ENCODE results near the gene KCNA2. TPM values are rescaled to one million over a fixed set of nuclear protein-coding genes. Genes with fewer than 3 reads are reported as not detected.

The KCNA2 gene
- total RNA-seq, 2 experiments from 2014 or later, result 0.19 to 0.64 TPM

DNA sequence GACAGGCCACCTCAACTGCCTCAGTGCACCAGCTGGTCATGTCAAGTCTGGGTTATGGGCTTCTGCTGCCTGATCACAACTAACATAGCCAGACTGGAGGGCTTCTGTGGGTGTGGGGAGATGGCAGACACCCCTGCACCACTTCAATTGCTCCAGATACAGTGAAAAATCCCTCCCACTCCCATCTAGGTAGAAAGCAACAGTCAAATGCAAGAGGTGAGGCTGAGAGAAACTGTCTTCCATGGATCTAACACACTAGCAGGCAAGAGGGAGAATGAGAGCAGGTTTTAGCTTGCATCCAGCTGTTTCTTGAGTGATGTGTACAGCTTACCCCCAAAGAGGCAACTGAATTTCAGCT lies 10.8 kb downstream of the KCNA2 start:
- intact Hi-C loops (cut with micrococcal nuclease), result no loop called here
- H3K27me3 Mint-ChIP-seq (ENCODE audit: low read depth), result no peaks in the 10 kb centered on the region
- H3K9me3 Mint-ChIP-seq, result no peaks in the 10 kb centered on the region
- CTCF ChIA-PET, result interaction anchor here (1.0 to 2.3 kb wide), 3 partner anchors 11 to 135 kb away, joined by 3 to 7 read pairs (median 3); no protein-coding TSS in a partner anchor
- H3K36me3 Mint-ChIP-seq (ENCODE audit: low read depth), result no peaks in the 10 kb centered on the region
- no peak overlapping the region for H3K27ac Mint-ChIP-seq
- H3K4me3 Mint-ChIP-seq, result no peak overlapping the region
- no peak for DNase-seq
- no peaks in the 10 kb centered on the region for H3K4me1 Mint-ChIP-seq (ENCODE audit: low read depth)

DNA sequence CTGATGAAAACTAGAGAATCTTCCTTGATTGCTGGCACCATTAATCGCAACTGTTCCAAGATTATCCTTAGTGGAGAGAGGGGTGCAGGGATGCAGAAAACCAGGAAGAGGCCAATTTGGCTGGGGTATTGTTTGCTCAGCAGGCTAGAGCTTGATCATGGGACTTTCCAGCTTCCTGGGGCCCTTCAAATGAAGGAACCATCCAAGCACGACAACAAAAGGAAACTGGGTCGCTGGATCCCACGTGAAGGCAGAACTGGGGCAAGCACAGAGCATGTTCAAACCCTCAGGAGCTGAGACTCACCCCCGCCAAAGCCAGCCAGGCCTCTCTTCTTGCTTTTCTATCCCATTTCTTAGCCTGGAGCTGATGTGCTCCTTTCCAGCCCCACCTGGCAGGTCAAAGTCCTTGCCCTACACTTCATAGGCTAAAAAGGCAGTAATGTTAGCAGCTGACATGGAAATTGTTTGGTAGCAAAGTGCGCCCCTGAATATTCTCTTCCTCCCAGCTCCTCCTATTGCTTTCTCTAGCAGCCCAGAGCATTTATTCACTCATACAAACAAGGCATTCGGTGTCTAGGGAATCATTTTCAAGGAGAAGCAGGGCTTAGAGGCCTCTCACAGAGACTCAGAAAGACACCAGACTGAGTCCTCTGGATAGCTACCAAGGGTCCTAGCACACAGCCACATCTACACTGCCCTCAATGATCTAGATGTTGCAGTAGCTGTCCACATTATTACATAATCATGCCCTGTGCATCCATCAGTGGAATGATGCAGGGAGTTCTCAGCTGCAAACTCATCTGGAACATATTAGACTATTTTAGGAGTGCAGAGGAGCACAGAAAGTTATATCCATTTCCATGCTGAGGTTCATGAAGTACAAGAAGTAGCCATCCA lies 11.5 kb downstream of the KCNA2 start:
- CTCF ChIA-PET, result interaction anchor here (0.7 to 2.3 kb wide), 6 partner anchors 12 to 134 kb away, joined by 3 to 7 read pairs (median 3); no protein-coding TSS in a partner anchor
- intact Hi-C loops (cut with micrococcal nuclease), result no loop called here
- no peaks in the 10 kb centered on the region for H3K9me3 Mint-ChIP-seq

DNA sequence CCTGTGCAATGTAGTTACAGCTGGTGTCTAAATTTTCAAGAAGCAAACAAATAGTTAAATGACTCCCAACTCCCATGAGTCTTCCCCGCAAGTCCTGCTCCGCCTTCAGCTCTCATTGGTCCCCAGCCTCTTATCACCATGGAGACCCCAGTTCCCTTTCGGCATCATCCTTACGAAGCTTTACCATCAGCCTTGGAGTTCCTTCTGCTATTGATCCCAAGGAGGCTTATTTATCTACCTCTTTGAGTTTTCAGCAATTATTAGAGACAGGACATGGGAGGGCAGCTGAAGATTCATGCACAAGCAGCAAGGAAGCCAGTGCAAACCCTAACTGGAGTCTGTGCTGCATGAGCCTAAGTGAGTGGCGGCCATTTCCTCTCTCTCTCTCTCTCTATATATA lies 12.3 kb downstream of the KCNA2 start:
- intact Hi-C loops (cut with micrococcal nuclease), result no loop called here
- H3K4me3 Mint-ChIP-seq, result no peak overlapping the region
- no peaks in the 10 kb centered on the region for H3K36me3 Mint-ChIP-seq (ENCODE audit: low read depth)
- no peaks in the 10 kb centered on the region for H3K4me1 Mint-ChIP-seq (ENCODE audit: low read depth)
- H3K27ac Mint-ChIP-seq, result no peak overlapping the region
- no peaks in the 10 kb centered on the region for H3K27me3 Mint-ChIP-seq (ENCODE audit: low read depth)
- no peaks in the 10 kb centered on the region for H3K9me3 Mint-ChIP-seq
- DNase-seq, result no peak
- CTCF ChIA-PET, result interaction anchor here (0.7 to 2.3 kb wide), 4 partner anchors 25 to 134 kb away, joined by 3 to 7 read pairs (median 5); no protein-coding TSS in a partner anchor

More for the DNA sequence above, 11.5 kb downstream of the KCNA2 start:
- DNase-seq, result no peak
- Mint-ChIP-seq H3K4me3 (no peak overlapping the region), H3K4me1 (ENCODE audit: low read depth) (no peaks in the 10 kb centered on the region), H3K27ac (no peak overlapping the region), H3K36me3 (ENCODE audit: low read depth) (no peaks in the 10 kb centered on the region), H3K27me3 (ENCODE audit: low read depth) (no peaks in the 10 kb centered on the region)

DNA sequence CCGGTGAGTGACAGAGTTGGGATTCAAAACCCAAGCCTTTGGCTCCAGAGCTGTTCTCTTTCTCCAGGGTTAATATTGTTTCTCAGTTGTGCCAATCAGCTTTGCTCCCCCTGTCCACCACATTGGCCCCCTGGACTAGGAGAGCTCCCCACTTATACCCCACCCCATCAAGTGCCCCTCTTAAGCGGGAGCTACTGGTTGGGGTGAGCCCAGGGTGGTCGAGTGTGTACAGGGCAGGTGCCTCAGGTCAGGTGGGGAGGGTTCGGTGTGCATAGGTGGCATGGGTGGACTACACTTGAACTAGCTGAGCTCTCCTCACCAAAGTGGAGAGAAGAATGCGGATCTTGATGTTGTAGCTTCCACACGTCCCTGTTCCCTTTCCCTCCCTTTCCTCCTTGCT lies 14.2 kb downstream of the KCNA2 start:
- Mint-ChIP-seq H3K27me3 (ENCODE audit: low read depth) (peaks cover 6% of the 10 kb centered on the region), H3K27ac (no peak overlapping the region), H3K36me3 (ENCODE audit: low read depth) (no peaks in the 10 kb centered on the region), H3K9me3 (no peaks in the 10 kb centered on the region), H3K4me1 (ENCODE audit: low read depth) (no peaks in the 10 kb centered on the region), H3K4me3 (no peak overlapping the region)
- no peak for DNase-seq
- CTCF ChIA-PET, result interaction anchor here (1.0 kb wide), 2 partner anchors 9 to 190 kb away, joined by 3 read pairs; no protein-coding TSS in a partner anchor
- intact Hi-C loops (cut with micrococcal nuclease), result no loop called here

DNA sequence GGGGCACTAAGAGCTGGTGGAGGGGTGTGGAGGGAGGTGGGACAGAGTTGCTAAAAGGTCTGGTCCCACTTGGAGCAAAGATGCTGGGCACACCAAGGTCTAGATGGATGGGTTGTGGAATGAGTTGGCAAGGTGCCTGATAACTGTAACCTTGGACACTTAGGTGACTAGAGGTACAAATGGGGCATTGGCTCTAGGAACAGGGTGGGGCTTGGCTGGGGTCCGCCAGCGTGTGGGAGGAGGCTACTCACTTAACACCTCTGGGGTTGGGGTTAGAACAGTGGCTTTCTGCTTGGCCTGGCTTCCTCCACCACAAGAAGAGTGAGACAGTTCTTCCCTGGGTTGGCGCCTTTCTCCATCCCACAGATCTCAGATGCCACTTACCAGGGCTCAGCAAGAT lies 17.2 kb downstream of the KCNA2 start:
- no peaks in the 10 kb centered on the region for H3K9me3 Mint-ChIP-seq
- CTCF ChIA-PET, result no interaction called here
- no peak overlapping the region for H3K27ac Mint-ChIP-seq
- H3K36me3 Mint-ChIP-seq (ENCODE audit: low read depth), result no peaks in the 10 kb centered on the region
- no peaks in the 10 kb centered on the region for H3K4me1 Mint-ChIP-seq (ENCODE audit: low read depth)
- peaks cover 6% of the 10 kb centered on the region for H3K27me3 Mint-ChIP-seq (ENCODE audit: low read depth)
- no peak overlapping the region for H3K4me3 Mint-ChIP-seq
- no peak for DNase-seq
- intact Hi-C loops (cut with micrococcal nuclease), result no loop called here

DNA sequence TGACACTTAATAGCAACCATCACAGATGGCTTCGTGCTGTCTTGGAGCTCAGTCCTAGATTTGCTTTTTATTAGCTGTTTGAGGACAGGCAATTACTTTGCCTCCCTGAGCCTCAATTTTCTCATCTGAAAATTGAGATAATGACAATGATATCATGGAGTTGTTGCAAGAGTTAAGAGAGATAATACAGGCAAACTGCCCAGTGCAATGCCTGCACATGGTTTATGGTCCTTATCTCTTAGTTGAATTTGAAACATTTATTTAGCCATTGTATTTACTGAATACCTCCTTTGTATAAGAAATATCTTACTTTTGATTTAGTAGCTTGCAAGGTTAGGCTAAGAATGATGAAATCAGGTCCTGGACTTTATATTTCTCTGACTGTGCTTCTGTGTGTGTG lies 17.7 kb downstream of the KCNA2 start:
- H3K4me1 Mint-ChIP-seq (ENCODE audit: low read depth), result no peaks in the 10 kb centered on the region
- intact Hi-C loops (cut with micrococcal nuclease), result no loop called here
- no peak for DNase-seq
- no peaks in the 10 kb centered on the region for H3K9me3 Mint-ChIP-seq
- H3K36me3 Mint-ChIP-seq (ENCODE audit: low read depth), result no peaks in the 10 kb centered on the region
- no peak overlapping the region for H3K27ac Mint-ChIP-seq
- CTCF ChIA-PET, result no interaction called here
- H3K4me3 Mint-ChIP-seq, result no peak overlapping the region
- peaks cover 6% of the 10 kb centered on the region for H3K27me3 Mint-ChIP-seq (ENCODE audit: low read depth)

DNA sequence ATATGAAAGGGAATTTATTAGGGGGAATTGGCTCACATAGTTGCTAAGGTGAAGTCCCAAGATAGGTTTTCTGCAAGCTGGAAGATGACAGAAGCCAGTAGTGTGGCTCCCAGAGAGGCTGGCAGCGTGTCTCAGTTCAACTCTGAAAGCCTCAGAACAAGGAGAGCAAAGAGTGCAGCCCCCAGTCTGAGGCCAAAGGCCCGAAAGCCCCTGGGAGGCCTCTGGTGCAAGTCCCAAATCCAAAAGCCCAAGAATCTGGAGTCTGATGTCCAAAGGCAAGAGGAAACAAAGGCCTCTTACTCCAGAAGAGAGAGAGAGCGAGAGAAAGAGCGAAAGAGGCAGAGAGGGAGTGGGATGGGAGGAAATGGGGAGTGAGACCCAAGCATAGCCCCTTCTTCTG lies 18.3 kb downstream of the KCNA2 start:
- CTCF ChIA-PET, result no interaction called here
- Mint-ChIP-seq H3K27ac (no peak overlapping the region), H3K27me3 (ENCODE audit: low read depth) (peaks cover 6% of the 10 kb centered on the region), H3K4me1 (ENCODE audit: low read depth) (no peaks in the 10 kb centered on the region), H3K36me3 (ENCODE audit: low read depth) (no peaks in the 10 kb centered on the region), H3K9me3 (no peaks in the 10 kb centered on the region), H3K4me3 (no peak overlapping the region)
- DNase-seq, result no peak
- intact Hi-C loops (cut with micrococcal nuclease), result no loop called here

DNA sequence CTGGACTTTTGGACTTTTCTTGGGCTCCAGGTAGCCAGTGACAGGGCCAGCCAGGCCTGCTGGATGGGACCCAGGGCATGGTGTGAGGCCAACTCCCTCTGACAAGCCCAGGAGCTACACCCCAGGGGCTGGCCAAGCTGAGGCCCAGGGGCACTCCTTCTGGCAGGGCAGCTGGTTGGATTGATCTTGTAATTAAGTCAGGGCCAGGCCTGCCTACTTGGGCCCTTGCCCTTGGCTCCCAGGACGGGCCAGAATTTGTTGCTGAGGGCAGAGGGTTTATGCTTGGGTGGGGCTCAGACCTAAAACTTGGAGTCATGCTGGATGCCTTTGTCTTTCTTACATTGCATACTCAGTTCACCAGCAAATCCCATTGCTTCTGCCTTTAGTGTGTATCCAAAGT lies 20.7 kb downstream of the KCNA2 start:
- no peak overlapping the region for H3K4me3 Mint-ChIP-seq
- H3K4me1 Mint-ChIP-seq (ENCODE audit: low read depth), result no peaks in the 10 kb centered on the region
- no peaks in the 10 kb centered on the region for H3K9me3 Mint-ChIP-seq
- no peaks in the 10 kb centered on the region for H3K36me3 Mint-ChIP-seq (ENCODE audit: low read depth)
- CTCF ChIA-PET, result no interaction called here
- no peak for DNase-seq
- H3K27ac Mint-ChIP-seq, result no peak overlapping the region
- H3K27me3 Mint-ChIP-seq (ENCODE audit: low read depth), result peaks cover 10% of the 10 kb centered on the region
- intact Hi-C loops (cut with micrococcal nuclease), result no loop called here

DNA sequence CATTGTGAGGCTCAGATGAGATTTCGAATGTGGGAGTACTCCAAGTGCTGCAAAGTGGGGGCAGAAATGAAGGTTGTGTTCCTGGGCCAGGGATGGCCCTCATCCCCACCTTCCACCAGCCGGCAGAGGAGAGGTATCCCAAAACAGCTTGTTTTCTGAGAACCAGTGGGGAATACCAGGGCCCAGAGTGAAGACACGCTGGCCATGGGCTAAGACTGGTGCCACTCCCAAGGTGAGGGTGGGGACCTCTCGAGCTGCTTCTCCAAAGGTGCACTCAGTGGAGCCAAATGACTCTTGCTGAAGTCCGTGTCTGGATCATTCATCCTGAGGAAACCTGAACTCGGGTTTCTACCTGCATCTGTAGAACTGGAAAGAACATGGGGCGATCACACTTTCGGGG lies 22.1 kb downstream of the KCNA2 start:
- no peak for DNase-seq
- H3K27me3 Mint-ChIP-seq (ENCODE audit: low read depth), result peaks cover 10% of the 10 kb centered on the region
- H3K36me3 Mint-ChIP-seq (ENCODE audit: low read depth), result no peaks in the 10 kb centered on the region
- H3K4me3 Mint-ChIP-seq, result no peak overlapping the region
- no peak overlapping the region for H3K27ac Mint-ChIP-seq
- intact Hi-C loops (cut with micrococcal nuclease), result no loop called here
- CTCF ChIA-PET, result interaction anchor here (1.1 to 1.4 kb wide), 2 partner anchors 29 to 182 kb away, joined by 4 to 5 read pairs; no protein-coding TSS in a partner anchor
- H3K4me1 Mint-ChIP-seq (ENCODE audit: low read depth), result no peaks in the 10 kb centered on the region
- no peaks in the 10 kb centered on the region for H3K9me3 Mint-ChIP-seq

DNA sequence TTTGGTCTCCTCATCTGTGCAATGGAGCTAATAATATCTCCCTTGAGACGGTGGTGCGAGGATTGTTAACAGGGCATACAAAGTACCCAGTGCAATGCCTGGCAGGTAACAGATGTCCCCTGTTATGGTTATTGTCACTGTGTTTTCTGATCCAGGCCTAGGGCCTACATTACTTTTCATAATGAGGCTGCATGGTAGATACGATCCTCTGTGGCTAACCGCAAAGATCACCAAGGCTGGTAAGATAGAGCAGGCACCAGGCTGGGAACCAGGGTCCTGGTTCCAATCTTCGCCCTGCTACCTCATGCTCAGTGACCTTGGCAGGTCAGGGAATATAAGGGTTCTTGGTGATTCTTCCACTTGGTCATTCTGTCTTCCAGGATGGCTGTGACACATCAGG lies 22.7 kb downstream of the KCNA2 start:
- H3K4me1 Mint-ChIP-seq (ENCODE audit: low read depth), result no peaks in the 10 kb centered on the region

DNA sequence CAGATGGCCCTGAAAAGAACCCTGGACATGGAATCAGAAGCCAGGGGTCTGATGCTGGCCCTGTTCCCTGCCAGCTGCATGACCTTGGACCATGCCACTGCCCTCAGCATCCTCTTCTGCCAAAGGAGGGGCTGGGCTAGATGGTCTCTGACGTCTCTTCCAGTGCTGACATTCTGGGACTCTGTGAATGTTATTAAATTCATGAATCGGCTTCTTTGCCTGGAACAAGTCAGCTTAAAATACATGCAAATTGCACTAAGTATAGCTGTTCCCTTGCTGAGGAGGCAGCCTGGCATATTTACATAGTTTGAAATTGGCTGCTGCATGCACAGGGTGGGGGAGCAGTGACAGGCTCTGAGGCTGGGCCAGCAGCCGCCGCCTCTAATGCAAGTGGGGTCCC lies 23.8 kb downstream of the KCNA2 start:
- Mint-ChIP-seq H3K4me1 (ENCODE audit: low read depth) (no peaks in the 10 kb centered on the region), H3K36me3 (ENCODE audit: low read depth) (no peaks in the 10 kb centered on the region), H3K27me3 (ENCODE audit: low read depth) (peaks cover 4% of the 10 kb centered on the region), H3K27ac (no peak overlapping the region), H3K4me3 (no peak overlapping the region), H3K9me3 (no peaks in the 10 kb centered on the region)
- intact Hi-C loops (cut with micrococcal nuclease), result no loop called here
- DNase-seq, result no peak
- CTCF ChIA-PET, result no interaction called here

More for the DNA sequence above, 22.7 kb downstream of the KCNA2 start:
- no peak for DNase-seq
- no peaks in the 10 kb centered on the region for H3K36me3 Mint-ChIP-seq (ENCODE audit: low read depth)
- peaks cover 7% of the 10 kb centered on the region for H3K27me3 Mint-ChIP-seq (ENCODE audit: low read depth)
- CTCF ChIA-PET, result interaction anchor here (0.8 to 1.4 kb wide), 2 partner anchors 8 to 28 kb away, joined by 3 to 5 read pairs; no protein-coding TSS in a partner anchor
- no peak overlapping the region for H3K27ac Mint-ChIP-seq
- H3K9me3 Mint-ChIP-seq, result no peaks in the 10 kb centered on the region
- intact Hi-C loops (cut with micrococcal nuclease), result no loop called here
- no peak overlapping the region for H3K4me3 Mint-ChIP-seq

DNA sequence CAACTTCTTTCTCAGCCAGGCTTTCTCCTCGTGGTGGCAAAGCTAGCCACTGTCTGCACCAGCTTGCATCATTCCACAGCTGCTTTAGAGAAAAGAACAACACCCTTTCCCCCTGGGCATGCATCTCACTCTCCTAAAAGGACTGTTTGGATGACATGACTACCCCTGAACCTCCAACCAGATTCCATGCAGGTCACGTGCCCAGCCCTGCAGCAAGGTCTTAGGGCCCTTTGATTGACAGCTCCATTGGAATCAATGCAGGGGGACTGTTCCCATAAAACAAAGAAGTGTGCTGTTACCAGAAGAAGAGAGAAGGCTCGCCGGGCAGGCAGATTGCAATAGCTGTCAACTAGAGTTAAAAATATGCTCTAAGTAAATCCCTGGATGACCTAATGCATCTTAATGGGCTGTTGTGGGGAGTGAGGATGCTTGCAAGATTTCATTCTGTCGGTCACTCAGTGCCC lies 24.4 kb downstream of the KCNA2 start:
- Mint-ChIP-seq H3K27ac (no peak overlapping the region), H3K4me3 (no peak overlapping the region), H3K9me3 (no peaks in the 10 kb centered on the region), H3K36me3 (ENCODE audit: low read depth) (no peaks in the 10 kb centered on the region), H3K27me3 (ENCODE audit: low read depth) (peaks cover 4% of the 10 kb centered on the region), H3K4me1 (ENCODE audit: low read depth) (no peaks in the 10 kb centered on the region)
- intact Hi-C loops (cut with micrococcal nuclease), result no loop called here
- DNase-seq, result no peak
- CTCF ChIA-PET, result interaction anchor here (1.4 to 1.8 kb wide), 2 partner anchors 86 to 200 kb away, joined by 4 to 7 read pairs; no protein-coding TSS in a partner anchor

DNA sequence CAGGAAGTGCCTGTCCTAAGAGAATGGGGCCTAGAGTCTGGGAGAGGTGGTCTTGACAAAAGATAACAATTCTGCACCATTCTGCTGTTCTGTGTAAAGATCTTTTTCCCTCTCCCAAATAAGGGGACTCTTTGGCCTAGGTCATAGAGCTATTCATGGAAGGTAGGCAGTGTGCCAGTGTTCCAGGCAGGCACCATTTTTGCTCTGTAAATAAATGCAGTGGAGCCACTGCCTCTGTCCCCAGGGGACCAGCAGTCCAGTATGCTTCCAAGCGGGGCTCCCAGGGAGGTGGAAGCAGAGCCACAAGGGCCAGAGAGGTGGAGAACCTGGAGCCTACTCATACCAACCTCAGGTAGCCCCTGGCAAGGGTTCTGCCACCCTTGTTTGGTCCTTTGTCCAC lies 25.9 kb downstream of the KCNA2 start:
- Mint-ChIP-seq H3K36me3 (ENCODE audit: low read depth) (no peaks in the 10 kb centered on the region), H3K4me1 (ENCODE audit: low read depth) (no peaks in the 10 kb centered on the region), H3K27me3 (ENCODE audit: low read depth) (peaks cover 4% of the 10 kb centered on the region), H3K27ac (no peak overlapping the region), H3K4me3 (no peak overlapping the region), H3K9me3 (no peaks in the 10 kb centered on the region)
- no peak for DNase-seq
- CTCF ChIA-PET, result interaction anchor here (0.6 to 1.8 kb wide), 2 partner anchors 85 to 130 kb away, joined by 3 to 7 read pairs; no protein-coding TSS in a partner anchor
- intact Hi-C loops (cut with micrococcal nuclease), result no loop called here
